Activated CD4-positive, CD25-positive, alpha-beta regulatory T cell treated with anti-CD3 and anti-CD28 coated beads, Interleukin-2, amount 50 U/mL, for 16 hours (primary cell): Measurements from ENCODE around the gene CHMP3.
A peak's percentile ranks its signal among the peaks of the same experiment; 100 is the strongest.
"Not testable (repeated sequence)": the region's sequence is repeated elsewhere in the genome, so short reads cannot be mapped to it uniquely, and the experiment has no call there.

Experiments used
- DNase-seq: peaks from one replicate; pipeline ENCODE4 v3.0.0-alpha.2; 2020; ENCODE audit warnings: low read depth, low spot score

CHMP3 gene

DNA sequence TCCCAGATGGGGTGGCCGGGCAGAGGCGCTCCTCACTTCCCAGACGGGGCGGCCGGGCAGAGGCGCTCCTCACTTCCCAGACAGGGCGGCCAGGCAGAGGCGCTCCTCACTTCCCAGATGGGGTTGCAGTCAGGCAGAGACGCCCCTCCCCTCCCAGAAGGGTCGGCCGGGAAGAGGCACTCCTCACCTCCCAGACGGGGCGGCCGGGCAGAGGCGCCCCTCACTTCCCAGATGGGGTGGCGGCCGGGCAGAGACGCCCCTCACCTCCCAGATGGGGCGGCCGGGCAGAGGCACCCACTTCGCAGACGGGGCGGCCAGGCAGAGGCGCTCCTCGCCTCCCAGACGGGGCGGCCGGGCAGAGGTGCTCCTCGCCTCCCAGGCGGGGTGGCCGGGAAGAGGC is 13.8 kb downstream of the CHMP3 start:
- DNase-seq, result not testable (repeated sequence)

GRCh38 chr2:86548913-86549396 is 14.3 kb downstream of the CHMP3 start:
- not testable (repeated sequence) for DNase-seq

GRCh38 chr2:86548165-86548912 is 14.9 kb downstream of the CHMP3 start:
- DNase-seq, result not testable (repeated sequence)

DNA sequence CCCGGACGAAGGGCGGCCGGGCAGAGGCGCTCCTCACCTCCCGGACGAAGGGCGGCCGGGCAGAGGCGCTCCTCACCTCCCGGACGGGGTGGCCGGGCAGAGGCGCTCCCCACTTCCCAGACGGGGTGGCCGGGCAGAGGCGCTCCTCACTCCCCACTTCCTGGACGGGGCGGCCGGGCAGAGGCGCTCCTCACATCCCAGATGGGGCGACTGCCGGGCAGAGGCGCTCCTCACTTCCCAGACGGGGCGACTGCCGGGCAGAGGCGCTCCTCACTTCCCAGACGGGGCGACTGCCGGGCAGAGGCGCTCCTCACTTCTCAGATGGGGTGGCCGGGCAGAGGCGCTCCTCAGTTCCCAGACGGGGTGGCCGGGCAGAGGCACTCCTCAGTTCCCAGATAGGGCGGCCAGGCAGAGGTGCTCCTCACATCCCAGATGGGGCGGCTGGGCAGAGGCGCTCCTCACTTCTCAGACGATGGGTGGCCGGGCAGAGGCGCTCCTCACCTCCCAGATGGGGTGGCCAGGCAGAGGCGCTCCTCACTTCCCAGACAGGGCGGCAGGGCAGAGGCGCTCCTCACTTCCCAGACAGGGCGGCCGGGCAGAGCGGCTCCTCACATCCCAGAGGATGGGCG is 17.8 kb downstream of the CHMP3 start:
- DNase-seq, result not testable (repeated sequence)

DNA sequence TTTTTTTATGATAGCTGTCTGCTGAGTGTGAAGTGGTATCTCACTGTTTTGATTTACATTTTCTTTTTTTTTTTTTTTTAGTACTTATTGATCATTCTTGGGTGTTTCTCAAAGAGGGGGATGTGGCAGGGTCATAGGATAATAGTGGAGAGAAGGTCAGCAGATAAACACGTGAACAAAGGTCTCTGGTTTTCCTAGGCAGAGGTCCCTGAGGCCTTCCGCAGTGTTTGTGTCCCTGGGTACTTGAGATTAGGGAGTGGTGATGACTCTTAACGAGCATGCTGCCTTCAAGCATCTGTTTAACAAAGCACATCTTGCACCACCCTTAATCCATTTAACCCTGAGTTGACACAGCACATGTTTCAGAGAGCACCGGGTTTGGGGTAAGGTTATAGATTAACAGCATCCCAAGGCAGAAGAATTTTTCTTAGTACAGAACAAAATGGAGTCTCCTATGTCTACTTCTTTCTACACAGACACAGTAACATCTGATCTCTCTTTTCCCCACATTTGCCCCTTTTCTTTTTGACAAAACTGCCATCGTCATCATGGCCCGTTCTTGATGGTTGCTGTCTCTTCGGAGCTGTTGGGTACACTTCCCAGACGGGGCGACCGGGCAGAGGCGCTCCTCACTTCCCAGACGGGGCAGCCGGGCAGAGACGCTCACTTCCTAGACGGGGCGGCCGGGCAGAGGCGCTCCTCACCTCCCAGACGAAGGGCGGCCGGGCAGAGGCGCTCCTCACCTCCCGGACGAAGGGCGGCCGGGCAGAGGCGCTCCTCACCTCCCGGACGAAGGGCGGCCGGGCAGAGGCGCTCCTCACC is 18.8 kb downstream of the CHMP3 start:
- DNase-seq, result not testable (repeated sequence)

DNA sequence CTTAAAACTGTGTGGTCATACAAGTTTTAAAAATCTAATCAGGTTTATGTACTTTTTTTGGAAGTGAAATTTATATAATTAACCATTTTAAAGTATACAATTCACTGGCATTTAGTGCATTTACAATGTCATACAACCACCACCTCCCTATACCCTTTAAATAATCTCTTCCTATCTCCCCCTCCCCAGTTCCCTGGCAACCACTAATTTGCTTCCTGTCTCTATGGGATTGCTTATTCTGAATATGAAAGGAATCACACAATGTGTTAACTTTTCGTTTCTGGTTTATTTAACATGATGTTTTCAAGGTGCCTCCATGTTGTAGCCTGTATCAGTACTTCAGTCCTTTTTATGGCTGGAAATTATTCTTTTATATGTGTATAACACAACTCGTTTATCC is 19.4 kb downstream of the CHMP3 start:
- DNase-seq, result no peak

- no peak for DNase-seq
Measured at GRCh38 chr2:86543335-86543734, 19.9 kb downstream of the CHMP3 start.

- DNase-seq, result no peak
Measured at GRCh38 chr2:86542814-86543213, 20.4 kb downstream of the CHMP3 start.

- no peak for DNase-seq
Measured at GRCh38 chr2:86541334-86541733, 21.9 kb downstream of the CHMP3 start.

GRCh38 chr2:86533589-86533988 is 29.7 kb downstream of the CHMP3 start:
- no peak for DNase-seq

- no peak for DNase-seq
Measured at GRCh38 chr2:86525421-86526340, 37.6 kb downstream of the CHMP3 start.

DNA sequence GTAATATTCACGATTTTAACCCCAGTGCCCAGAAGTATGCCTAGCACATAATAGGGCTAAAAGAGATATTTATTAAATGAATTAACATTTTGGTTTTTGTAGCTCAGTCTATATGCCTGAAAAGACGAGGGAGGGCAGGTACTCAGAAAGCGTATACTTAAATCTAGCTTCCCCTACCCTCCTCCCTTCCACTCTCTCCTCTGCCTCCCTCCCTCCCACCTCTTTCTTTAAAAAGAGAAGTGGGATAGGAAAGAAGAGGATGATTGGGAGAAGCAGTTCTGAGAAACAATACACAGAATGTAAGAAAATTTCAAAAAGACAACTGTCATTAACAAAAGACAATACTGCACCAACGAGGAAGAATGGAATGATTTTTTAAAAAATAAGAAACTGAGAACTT is 39.8 kb downstream of the CHMP3 start:
- DNase-seq, result no peak

GRCh38 chr2:86522711-86523110 is 40.5 kb downstream of the CHMP3 start:
- DNase-seq, result no peak

- no peak for DNase-seq
Measured at GRCh38 chr2:86521922-86522321, 41.3 kb downstream of the CHMP3 start.

GRCh38 chr2:86520153-86520552 is 43.1 kb downstream of the CHMP3 start:
- DNase-seq, result no peak

DNA sequence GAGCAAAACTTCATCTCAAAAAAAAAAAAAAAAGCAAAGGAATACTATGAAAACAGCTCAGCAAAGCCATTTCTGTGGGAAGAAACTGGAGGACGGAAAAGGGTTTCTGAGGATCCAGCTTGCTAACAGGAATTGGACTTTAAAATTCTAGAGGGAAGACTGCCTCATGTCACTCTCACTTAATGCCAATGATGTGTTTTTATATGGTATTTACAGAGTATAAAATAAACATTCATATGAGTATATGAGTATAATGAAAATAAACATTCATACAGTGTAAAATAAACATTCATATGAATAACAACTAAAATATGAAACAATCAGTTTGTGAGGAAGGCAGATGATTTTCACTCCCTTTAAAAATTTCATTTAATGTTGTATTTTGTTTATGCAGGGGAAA is 43.9 kb downstream of the CHMP3 start:
- DNase-seq, result no peak

DNA sequence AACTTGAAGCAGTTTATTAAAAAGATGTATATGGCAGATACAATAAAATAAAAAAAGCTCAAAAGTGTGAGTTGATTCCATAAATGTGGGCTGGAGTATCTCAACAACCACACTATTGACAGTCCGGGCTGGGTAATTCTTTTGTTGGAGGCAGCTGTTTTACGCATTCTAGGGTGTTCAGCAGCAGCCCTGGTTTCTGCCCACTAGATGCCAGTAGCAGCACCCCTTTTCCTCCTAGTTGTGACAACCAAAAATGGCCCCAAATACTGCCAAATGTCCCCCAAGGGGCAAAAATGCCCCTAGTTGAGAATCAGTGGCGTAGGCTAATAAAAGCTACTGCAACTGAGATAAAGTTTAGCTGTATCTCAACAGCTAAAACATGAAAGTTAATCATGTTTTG is 44.8 kb downstream of the CHMP3 start:
- DNase-seq, result peak; percentile 2

DNA sequence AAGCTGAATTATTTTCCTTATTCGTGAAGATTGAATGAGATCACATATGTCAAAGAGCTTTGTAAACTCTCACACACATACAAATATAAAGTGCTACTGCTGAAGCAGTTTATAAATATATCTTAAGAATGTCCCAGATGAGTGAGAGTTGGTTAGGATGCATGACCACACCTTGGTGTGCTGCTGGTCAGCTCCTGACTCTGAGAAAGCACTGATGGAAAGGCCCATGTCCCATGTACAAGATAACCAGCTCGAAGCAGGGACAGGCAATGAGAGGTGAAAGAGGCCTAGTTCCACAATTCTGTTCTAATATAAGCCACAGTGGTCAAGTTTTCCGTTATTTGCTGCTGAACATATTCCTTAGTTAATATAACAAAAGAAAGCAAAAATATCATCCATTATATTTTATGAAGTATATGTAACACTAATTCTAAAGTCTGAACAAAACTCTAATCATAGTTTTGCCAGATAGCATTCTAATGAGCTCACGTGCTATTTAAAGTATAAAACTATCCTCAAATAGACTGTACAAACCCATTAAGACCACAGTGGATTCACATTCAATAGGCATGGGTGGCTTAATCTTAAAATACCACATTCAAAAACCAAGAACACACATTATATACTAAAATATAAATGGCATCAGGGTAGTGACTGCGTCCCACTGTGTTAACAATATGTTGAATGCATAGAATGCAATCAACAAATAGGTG is 49.1 kb downstream of the CHMP3 start:
- no peak for DNase-seq

GRCh38 chr2:86512892-86513291 is 50.4 kb downstream of the CHMP3 start:
- no peak for DNase-seq

GRCh38 chr2:86512034-86512433 is 51.2 kb downstream of the CHMP3 start:
- DNase-seq, result no peak
